ENCODE measurements around the gene C14orf39.

The C14orf39 gene, protein sequence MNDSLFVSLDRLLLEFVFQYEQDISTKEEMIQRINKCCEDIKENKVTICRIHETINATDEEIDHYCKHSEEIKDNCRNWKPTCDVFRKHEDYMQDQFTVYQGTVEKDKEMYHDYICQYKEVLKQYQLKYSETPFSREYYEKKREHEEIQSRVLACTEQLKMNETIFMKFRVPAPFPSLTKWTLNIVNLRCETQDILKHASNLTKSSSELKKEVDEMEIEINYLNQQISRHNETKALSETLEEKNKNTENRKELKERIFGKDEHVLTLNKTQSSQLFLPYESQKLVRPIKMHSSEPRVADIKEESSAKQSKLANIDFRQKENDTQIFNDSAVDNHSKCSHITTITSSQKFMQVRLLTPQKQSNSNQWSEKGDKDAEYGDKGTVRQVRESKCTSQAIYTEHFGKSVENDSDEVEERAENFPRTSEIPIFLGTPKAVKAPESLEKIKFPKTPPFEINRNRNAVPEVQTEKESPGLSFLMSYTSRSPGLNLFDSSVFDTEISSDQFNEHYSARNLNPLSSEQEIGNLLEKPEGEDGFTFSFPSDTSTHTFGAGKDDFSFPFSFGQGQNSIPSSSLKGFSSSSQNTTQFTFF
- total RNA-seq: 0 to 0.04 (median 0) reads per million in 3 experiments

DNA sequence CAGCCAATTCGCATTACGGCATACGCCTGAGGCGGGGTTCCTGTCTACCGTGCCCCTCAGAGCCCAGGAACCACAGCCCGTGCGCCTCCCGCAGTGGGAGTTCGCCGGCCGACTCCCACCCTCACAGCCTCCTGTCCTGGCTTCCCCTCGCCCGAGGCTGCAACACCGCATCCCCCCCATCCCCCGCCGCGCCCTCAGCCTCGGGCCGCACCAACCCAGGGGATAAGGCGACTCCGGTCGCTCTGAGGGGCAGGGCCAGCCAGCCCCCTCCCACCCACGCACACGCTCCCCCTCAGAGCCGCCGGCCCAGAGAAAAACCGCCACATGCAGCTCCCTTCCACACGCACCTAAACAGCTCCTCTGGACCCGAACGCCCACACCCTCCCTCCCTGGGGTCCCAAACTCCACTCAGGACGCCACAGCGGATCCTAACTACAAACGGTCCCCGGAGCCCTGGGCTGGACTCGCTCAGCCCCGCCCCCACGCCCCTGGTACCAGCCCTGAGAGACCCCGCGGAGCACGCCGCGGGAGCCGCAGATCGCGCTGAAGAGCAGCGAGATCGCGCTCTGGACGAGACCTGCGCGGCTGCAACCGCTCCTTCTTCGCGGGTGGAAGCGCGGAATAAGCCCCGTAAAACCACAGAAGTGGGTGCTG, at the start of gene C14orf39:
TSS of gene C14orf39 (minus strand) at position 466 of the 654 bp plus-strand sequence. CDS start 985 bp downstream, outside the sequence.
- no peak for DNase-seq

DNA sequence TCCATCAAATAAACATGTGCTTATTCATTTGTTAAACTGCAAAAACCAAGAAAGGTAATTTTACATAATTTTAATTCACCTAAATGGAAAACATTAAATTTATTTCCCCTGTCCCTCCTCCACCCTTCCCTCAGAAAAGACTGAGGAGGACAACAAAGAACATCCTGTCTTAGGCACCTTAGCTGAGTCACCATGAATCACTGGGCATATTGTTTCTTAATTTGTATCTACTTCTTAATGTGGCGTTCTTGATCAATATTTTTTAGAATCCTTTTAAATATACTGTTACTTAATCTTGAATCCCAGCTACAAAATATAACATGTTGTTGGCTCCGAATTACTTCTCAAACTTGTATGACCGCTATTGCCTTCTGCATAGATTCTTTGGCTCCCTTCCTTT, 46.6 kb upstream of the C14orf39 start:
- DNase-seq: no peak

DNA sequence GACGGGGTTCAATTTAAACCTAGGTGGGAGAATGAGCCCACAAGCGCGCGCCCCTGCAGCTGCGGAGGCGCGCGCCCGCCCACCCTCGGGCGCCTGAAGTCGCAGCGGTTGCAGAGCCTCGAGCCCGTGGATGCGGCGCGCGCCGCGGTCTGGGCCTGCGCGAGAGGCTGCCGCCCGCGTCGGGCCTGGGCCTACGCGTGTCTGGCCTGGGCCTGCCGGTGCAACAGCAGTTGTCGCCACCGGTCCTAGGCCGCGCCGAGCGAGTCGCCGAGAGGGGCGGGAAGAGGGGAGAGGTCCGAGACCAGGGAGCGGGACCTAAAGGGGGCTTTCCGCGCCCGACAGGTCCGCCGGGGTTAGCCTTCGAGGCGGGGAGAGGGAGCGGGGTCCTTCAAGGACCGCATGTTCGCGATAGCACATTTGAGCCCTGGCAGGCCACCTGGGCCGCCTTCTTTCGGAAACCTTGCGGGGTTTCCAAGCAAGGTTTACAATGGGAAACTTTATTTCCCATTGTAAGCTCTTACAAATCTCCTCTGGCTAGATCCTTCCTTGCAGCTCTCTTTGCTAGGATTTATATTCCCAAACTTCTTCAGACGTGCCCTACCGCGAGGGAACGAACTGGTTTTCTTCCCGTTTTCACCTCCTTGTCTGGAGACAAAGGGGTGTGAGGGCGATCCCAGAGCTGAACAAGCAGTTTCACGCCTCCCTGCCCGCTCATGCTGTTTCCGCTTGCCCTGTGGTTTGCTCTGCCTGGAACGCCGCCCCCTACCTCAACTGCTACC, 29.8 kb upstream of the C14orf39 start:
- DNase-seq: no peak

DNA sequence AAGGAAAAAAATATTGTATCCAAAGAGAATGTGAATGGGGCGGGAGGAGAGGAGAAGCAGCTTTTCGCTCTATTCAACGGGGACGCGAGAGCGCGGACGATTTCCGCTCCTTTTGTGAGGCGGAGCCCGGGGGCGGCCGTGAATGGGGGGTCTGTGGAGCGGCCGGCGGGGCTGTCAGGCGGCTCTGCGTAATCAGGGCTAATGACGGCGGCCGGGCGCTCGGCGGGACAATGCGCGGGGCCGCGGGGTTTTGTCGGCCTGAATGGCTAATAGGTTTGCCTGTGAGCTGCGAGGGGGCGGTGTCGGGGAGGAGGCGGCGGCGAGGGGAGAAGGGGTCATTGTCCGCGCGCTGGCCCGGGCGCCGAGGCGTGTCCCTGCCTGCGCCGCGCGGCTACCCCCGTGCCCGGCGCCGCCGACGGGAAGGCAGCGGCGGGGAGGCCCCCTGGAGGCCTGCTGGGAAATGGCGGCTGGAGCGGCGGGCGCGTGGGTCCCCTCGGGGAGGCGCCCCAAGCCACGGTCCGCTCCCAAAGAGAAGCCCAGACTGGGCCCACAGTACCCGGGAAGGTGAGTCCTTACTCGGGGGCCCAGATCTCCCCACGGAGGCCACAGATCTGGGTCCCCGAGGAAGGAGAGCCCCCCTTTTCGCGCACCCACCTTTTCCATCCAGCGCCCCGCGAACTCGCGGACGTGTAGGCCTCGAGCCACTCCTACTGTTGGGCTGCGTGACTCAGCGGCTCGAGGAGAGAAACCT, 29.1 kb upstream of the C14orf39 start:
- DNase-seq: no peak

DNA sequence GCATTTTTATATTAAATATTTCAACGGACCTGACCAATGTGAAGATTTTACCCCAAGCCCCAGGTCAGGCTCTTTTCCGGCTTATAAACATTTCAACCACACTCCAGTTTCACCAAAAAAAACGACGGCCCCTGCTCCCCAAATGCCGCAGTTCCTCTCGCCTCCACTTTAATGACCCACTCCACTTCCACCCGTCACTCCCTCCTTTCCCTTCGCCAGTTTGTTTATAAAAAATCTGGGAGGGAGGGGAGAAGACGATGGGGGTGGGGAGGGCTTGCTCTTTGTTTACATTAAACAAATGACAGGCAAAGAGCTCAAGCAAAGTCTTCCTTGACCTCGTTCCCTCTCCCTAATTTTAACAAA, 28.5 kb upstream of the C14orf39 start:
- no peak for DNase-seq

DNA sequence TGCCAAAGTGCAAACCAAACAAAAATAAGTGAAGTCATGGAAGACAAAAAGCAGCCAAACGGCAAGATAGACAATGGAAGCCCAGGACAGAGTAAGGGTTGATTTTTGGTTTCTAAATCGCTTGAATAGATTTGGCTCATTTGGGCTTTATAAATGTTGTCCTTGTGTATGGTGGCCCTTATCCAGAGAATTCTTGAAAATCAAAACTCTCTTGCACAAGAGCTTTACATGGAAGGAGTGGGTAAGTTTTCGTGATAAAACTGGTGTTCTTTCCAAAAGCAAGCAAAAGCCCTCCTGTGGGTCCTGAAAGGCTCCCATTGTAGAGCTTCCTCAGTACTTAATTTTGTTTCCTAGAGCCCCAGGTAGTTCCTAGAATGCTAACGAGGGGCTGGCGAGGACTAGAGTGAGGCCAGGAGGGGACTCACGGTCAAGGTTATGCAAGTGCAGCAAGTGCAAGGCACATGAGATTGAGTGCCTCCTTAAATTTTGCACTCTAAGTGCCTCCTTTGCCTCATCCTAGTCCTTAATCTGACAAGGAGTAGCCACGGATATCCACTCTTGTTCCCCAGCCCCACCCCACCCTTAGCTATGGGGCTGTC, 27.2 kb upstream of the C14orf39 start:
- DNase-seq: no peak

DNA sequence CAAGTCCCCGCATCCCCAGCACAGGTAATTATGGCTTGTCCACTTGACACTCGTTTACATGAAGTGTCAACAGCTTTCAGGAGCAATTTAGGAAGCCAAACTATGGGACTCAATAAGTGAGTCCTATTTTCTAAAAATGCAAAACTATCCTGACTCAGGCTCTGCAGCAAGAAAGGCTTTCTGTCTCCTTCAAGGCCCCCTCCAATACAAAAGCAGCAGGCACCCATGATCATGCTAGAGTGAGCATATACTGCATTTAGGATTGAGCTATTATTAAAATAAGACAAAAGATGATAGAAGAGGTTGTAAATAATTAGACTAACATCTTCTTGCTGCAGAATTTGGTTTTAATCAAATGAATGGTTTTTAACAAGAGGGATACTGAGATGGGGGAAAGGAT, 26.3 kb upstream of the C14orf39 start:
- DNase-seq: no peak

DNA sequence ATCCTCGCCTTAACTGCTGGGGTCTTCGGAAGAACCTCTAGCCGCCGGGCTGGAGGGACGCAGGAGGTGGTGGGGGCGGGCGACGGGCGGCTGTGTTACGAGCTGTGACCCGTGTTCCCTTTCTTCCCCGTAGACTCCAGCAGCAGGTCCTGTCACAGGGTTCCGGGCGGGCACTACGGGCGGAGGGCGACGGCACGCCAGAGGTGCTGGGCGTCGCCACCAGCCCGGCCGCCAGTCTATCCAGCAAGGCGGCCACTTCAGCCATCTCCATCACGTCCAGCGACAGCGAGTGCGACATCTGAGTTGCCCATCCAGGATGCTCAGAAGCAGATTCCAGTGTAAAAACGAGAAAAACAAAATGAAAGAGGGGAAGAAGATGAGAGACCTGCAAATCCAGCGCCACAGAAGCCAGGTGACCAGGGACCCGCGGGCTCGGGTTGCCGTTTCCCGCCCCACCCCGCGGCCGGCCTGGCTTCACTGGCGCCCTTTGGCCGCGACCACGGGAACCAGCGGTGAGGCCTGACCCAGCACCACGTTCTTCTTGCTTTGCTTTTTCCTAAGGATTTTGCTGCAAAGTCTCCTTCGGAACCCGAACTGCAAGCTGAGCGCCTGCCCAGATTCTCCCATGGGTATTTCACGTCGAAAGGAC, 25.2 kb upstream of the C14orf39 start:
- DNase-seq: no peak

DNA sequence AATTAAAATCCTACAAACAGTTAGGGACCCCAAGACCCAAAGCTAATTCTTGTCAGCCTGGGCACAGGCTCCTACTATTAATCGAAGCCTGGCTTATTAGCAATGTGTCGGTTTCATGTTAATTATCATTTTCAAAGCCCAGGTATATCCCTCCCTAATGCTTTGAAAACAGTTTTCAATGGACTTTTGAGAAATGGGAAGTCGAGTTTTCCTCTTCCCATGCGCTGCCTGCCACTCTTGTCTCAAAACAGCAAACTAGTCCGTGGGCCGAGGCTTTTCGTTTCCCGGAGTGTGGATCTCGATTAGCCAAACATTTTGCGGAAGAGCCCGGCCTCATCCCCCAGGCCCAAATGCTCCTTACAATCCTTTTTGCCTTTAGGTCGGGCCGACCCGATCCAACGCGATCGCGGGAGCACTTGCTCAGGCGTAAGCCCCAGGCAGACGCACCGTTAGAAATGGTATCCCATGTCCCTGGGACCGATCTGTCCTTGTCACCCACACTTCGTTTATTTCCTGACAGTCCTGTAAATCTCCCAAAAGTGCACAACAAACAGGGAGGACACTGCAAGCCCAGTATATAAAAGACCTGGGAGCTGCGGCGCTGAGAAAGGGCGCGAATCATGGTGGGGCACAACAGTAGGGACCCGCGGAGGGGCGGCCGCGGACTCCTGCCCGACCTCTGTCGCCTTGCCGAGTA, 24.5 kb upstream of the C14orf39 start:
- DNase-seq: no peak

DNA sequence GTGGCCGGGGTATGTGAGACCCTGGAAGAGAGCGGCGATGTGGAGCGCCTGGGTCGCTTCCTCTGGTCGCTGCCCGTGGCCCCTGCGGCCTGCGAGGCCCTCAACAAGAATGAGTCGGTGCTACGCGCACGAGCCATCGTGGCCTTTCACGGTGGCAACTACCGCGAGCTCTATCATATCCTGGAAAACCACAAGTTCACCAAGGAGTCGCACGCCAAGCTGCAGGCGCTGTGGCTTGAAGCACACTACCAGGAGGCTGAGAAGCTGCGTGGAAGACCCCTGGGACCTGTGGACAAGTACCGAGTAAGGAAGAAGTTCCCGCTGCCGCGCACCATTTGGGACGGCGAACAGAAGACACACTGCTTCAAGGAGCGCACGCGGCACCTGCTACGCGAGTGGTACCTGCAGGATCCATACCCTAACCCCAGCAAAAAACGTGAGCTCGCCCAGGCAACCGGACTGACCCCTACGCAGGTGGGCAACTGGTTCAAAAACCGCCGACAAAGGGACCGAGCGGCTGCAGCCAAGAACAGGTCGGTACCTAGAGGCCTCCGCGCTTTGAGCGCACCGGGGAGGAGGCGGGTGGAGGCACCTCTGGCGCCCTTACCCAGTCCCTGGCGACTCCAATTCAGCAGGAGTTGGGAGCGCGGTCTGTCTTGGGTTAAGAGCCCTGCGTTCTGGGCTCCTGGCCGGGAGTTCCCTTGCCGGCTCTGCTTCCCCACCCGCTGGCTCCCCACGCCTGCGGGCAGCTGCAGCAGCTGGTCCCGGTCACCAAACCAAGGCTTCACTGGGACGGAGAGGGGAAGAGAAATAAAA, 23.8 kb upstream of the C14orf39 start:
- DNase-seq: no peak

DNA sequence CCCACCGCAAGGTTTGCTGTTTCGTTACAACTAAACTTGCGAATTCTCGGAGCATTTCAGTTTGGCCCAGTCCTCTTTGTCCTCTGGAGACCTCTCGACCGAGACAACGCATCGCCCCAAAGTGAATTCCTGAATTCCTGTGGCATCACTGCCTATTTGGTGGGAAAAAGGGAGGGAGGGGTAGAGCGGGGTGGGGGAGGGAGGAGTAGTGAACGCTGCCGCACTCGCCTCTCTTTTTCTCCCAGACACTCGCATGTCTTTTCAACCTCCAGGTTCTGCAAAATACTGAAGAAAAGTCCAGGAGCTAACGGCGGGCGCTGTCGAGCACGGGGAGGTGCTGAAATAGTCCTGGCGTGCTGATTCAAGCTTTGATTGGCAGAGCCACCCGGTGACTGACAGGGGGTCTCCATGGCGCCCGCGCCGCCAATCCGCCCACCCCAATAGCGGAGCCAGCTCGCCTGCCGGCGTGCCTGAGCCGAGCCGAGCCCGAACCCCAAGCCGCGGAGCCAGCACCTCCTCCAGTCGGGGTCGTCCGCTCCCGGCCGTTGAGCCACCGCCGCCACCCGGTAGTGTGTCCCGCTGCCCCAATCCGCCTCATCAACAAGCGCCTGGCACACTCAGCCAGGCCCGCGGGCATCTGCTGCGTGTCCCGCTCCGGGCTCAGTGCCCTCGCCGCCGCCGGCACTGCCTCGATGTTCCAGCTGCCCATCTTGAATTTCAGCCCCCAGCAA, 23.0 kb upstream of the C14orf39 start, which contains the start of gene SIX6:
TSS of gene SIX6 (plus strand) at position 440 of the 731 bp plus-strand sequence. CDS start at position 693, 253 bp downstream.
- DNase-seq: no peak

DNA sequence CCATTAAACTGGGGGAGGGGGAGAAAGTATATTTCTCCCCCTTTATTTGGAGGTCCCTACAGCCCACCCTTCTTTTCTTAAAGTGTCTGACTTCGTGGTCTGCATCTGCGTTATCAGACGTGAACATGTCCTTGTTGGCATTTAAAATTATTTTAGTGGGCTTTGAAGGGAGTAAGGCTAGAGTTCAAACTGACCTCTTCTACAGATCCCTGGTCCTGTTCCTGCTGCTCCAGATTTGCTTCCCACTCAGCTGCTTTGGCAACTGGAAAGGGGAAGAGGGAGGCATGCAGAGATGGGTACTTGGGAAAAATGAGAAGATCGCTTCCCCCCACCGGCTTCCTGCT, 22.5 kb upstream of the C14orf39 start:
- DNase-seq: no peak

DNA sequence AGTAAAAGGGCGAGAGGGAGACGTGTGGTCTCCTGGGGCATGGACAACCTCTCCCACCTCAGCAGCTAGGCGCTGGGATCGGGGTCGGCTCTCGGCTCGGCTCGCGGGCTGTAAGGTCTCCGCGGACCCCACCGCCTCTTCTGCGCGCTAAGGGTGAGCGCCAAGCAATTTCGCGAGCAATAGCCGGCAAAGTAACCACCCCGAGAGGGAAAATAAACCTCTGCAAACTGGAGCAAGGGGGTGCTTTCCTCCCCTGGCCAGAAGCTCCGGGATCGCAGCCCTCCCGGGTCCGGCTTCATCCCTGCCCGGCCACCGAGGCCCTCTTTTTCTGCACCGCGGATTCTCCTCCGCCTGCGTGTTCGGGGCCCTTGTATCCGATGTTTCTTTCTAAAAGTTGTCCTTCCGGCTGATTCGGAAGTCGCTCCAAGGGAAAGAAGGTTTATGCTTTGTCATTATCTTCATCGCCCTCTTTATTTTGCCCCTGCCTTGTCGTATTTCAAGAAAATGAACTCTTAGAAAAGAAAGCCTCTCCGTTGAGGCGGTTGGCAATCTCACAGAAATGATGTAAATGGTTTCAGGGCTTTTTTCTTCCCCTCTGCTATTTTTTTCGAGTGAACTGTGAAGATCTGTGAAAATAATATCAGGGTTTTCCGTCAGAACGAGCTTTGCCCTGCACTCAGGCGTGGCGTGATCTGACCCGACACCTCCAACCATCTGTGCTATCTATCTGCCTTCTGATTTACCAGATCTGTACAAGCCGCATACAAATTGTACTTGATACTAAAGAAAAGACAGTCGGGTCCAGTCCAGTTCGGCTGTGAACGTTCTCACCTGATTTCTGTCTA, 21.3 kb upstream of the C14orf39 start:
- no peak for DNase-seq

DNA sequence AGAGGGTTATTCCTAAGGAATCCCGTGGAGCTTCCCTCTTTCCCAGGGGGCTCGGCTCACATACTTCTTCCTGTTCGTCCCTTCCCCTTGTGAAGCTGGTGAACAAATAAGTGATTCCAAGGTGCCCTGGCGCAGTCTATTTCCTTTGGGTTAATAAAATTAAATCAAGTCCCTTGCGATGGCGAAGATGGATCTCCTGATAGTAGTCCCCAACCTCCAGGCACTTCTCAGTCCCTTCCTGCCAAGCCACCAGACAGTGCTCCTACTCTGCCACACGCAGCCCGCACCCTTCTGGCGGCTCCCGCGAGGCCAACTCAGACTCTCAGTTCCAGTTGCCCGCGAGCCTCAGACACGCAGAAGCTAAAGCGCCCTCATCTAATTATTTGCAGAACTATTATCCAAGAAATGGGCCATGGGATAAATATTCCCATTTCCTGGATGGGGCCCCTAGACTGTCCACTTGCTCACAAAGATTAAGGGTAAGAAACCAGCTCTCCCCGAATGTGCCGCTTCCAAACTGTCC, 20.7 kb upstream of the C14orf39 start:
- DNase-seq: no peak

DNA sequence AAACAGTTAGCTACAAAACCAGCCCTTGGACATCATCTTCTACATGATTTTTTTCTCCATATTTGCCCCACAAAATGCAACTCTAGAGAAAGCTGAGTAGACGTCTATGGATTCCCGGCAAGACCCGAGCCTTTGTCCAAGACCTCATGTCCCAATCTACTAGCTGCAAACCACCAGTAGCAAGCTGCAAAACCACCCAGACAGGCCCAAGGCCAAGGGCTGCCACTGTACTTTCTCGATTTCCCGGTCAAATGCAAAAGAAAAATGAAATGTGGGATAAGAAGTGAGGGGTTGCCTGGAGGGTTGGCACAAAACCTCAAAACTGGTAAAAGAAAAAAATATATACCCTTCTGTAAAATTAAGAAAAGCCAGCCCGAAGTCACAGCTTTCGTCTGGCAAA, 20.1 kb upstream of the C14orf39 start:
- no peak for DNase-seq

DNA sequence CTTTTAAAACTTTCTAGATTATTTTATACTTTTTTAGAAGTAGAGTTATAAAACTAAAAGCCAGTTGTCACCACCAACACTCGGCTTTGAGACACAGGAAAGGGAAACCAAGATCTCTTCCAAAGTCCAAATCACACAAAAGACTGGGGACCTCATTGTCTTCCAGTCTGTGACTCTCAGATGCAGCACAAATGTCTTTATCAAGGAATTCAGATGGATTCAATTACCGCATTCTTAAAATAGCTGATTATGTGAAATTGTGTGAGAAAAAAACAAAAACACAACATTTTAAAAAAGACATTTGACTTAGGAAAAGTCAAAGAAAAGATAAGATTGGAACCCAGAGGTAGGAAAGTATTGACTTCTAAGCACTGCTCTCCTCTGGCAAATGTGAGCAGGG, 19.6 kb upstream of the C14orf39 start:
- no peak for DNase-seq

DNA sequence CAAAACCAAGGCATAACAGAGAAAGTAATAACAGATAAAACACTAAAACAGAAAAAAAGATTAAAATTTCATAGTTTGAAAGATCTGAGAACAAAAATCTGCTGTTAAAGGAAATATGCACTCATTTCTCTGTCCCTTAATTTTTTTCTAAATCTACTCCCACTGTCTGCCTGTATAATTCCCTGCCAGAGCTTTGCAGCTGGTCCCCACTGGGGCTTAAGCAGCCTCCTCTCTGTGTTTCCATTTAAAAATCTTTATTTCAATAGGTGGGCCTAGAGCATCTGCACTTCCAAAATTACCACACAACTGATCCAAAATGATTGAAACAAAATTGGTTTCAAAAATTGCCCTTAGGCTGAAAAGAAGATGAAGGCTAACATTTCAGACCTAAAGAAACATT, 16.7 kb upstream of the C14orf39 start:
- DNase-seq: no peak

DNA sequence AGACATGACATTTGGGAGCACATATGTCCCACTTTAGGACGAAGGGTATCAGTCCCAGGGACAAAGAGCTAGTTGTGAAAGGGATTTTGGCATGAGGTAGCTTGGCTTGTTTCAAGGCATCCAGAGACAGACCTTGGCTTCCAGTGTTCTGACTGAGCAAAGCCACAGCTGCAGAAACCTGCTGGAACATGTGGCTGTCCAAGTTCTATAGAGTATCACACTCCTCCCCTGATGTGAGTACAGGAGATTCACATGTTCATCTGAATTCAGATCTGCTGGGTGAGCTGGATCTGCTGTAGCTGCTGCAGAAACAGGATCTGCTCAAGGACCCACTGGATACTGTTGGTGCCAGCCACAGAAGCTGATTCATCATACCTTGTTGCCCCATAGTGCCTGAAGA, 10.1 kb upstream of the C14orf39 start:
- no peak for DNase-seq

Measured in central memory CD4-positive, alpha-beta T cell (primary cell).